GM12891 (cell line): Measurements from ENCODE around the gene ACSL3.
A peak's percentile ranks its signal among the peaks of the same experiment; 100 is the strongest.

Experiments
- DNase-seq: peaks from one replicate; pipeline ENCODE4 v3.0.0; 2011; ENCODE audit warnings: low spot score; ENCODE audit not compliant: insufficient read length
- FAIRE-seq: peaks from 2 replicates; lab custom pipeline; 2011; peaks lifted over from hg19 to GRCh38; lab: Jason Lieb, UNC
- PAX5 ChIP-seq: IDR thresholded peaks from 2 replicates; pipeline ENCODE4 v1.6.1; 2011; ENCODE audit warnings: low read length, moderate library complexity, mild to moderate bottlenecking; ENCODE audit not compliant: insufficient read depth, severe bottlenecking
- POLR2A ChIP-seq: IDR thresholded peaks from 2 replicates; pipeline ENCODE4 v1.6.1; 2011; ENCODE audit warnings: low read depth, low read length, control low read depth
- POLR2AphosphoS5 ChIP-seq: IDR thresholded peaks from 2 replicates; pipeline ENCODE4 v1.6.1; 2011; ENCODE audit warnings: low read depth, low read length, control low read depth
- POU2F2 ChIP-seq: IDR thresholded peaks from 2 replicates; pipeline ENCODE4 v1.6.1; 2011; ENCODE audit warnings: low read depth, mild to moderate bottlenecking, control low read depth, low read length, moderate library complexity
- SPI1 ChIP-seq: IDR thresholded peaks from 2 replicates; pipeline ENCODE4 v1.6.1; 2011; ENCODE audit warnings: low read depth, low read length, control low read depth
- TAF1 ChIP-seq: IDR thresholded peaks from 2 replicates; pipeline ENCODE4 v1.6.1; 2011; ENCODE audit warnings: low read depth, low read length, control low read depth

The ACSL3 gene

GRCh38 chr2:222893716-222894115 lies 32.9 kb downstream of the ACSL3 start:
- DNase-seq (no peak), FAIRE-seq (no peak)
- no peak for TF ChIP-seq SPI1

- DNase-seq (no peak), FAIRE-seq (no peak)
- TF ChIP-seq PAX5 (no peak), TAF1 (no peak), SPI1 (no peak), POLR2AphosphoS5 (no peak), POLR2A (no peak), POU2F2 (no peak)
Measured at GRCh38 chr2:222895144-222895543, 34.3 kb downstream of the ACSL3 start.

- no peak for TF ChIP-seq POLR2A
- peak; percentile 31; the same call in 1 of the 2 replicates for TF ChIP-seq SPI1
- TF ChIP-seq POU2F2: no peak
- no peak for TF ChIP-seq POLR2AphosphoS5
- TF ChIP-seq PAX5: no peak
- TF ChIP-seq TAF1: no peak
- FAIRE-seq (no peak), DNase-seq (no peak)
Measured at GRCh38 chr2:222897898-222898297, 37.1 kb downstream of the ACSL3 start.

GRCh38 chr2:222899413-222900181 lies 38.8 kb downstream of the ACSL3 start:
- TF ChIP-seq PAX5: no peak
- no peak for TF ChIP-seq POLR2A
- TF ChIP-seq SPI1: no peak
- TF ChIP-seq POLR2AphosphoS5: no peak
- TF ChIP-seq POU2F2: no peak
- no peak for TF ChIP-seq TAF1
- DNase-seq: no peak
- no peak for FAIRE-seq

GRCh38 chr2:222900354-222900753 lies 39.5 kb downstream of the ACSL3 start:
- TF ChIP-seq SPI1 (no peak), POLR2A (no peak), POU2F2 (no peak), POLR2AphosphoS5 (no peak), TAF1 (no peak), PAX5 (no peak)
- DNase-seq (no peak), FAIRE-seq (peak; percentile 9)

- FAIRE-seq (no peak), DNase-seq (no peak)
- no peak for TF ChIP-seq POLR2A
- TF ChIP-seq TAF1: no peak
- no peak for TF ChIP-seq SPI1
- no peak for TF ChIP-seq POU2F2
- TF ChIP-seq POLR2AphosphoS5: no peak
- TF ChIP-seq PAX5: no peak
Measured at GRCh38 chr2:222902660-222903059, 41.8 kb downstream of the ACSL3 start.

GRCh38 chr2:222903234-222904220 lies 42.7 kb downstream of the ACSL3 start:
- TF ChIP-seq PAX5: no peak
- TF ChIP-seq POLR2A: no peak
- TF ChIP-seq POLR2AphosphoS5: no peak
- TF ChIP-seq TAF1: no peak
- no peak for TF ChIP-seq POU2F2
- TF ChIP-seq SPI1: no peak
- DNase-seq (peak; percentile 16), FAIRE-seq (peak; percentile 66)

GRCh38 chr2:222904557-222905258 lies 43.9 kb downstream of the ACSL3 start:
- TF ChIP-seq POLR2AphosphoS5: no peak
- TF ChIP-seq POU2F2: no peak
- TF ChIP-seq TAF1: no peak
- no peak for TF ChIP-seq SPI1
- FAIRE-seq (no peak), DNase-seq (no peak)

GRCh38 chr2:222907048-222907447 lies 46.2 kb downstream of the ACSL3 start:
- no peak for FAIRE-seq
- no peak for DNase-seq
- TF ChIP-seq POLR2A (no peak), PAX5 (no peak), SPI1 (no peak), POLR2AphosphoS5 (no peak), TAF1 (no peak), POU2F2 (no peak)
